ENCODE measurements around the gene RAB3D. TPM values are rescaled to one million over a fixed set of nuclear protein-coding genes. Genes with fewer than 3 reads are reported as not detected.

The RAB3D gene
- total and polyA plus RNA-seq, 10 of the 15 experiments (the other 5 are each of a cell fraction or from before 2014, with no cell fraction given), result 1.1 to 15.7 (median 6.2) TPM

- TF ChIP-seq NFYB (IDR thresholded peaks at IDR 0.05; ENCODE audit: insufficient read depth, low read depth, low read length) (no peak), PML (IDR thresholded peaks at IDR 0.05; ENCODE audit: low read length) (peak; percentile 64; the same call in 1 of the 2 replicates), POLR2AphosphoS5 (IDR thresholded peaks at IDR 0.05; ENCODE audit: low read length) (peak; percentile 79; the same call in 1 of the 2 replicates), RFX5 (IDR thresholded peaks at IDR 0.05; ENCODE audit: low read depth, low read length) (no peak), YY1 (IDR thresholded peaks at IDR 0.05; ENCODE audit: low read depth, low read length) (peak; percentile 19; the same call in 1 of the 2 replicates), E2F8 (IDR thresholded peaks at IDR 0.05; ENCODE audit: low read depth, partially characterized antibody) (no peak), RB1 (IDR thresholded peaks at IDR 0.05; ENCODE audit: borderline replicate concordance) (no peak), CHD4 (IDR thresholded peaks at IDR 0.05) (no peak), NRF1 (conservative IDR thresholded peaks at IDR 0.05; ENCODE audit: low read depth, low read length) (no peak), ATF7 (IDR thresholded peaks at IDR 0.05; ENCODE audit: low read depth) (no peak), MTA3 (IDR thresholded peaks at IDR 0.05; ENCODE audit: borderline replicate concordance, low read length) (no peak), SMAD1 (IDR thresholded peaks at IDR 0.05; ENCODE audit: low read depth, partially characterized antibody) (peak; percentile 43), POLR2A (IDR thresholded peaks at IDR 0.05; ENCODE audit: low read depth, low read length) (peak; percentile 80), EGR1 (IDR thresholded peaks at IDR 0.05; ENCODE audit: borderline replicate concordance in 1 of 2, low read depth in 2 of 2, low read length in 2 of 2) (peak in 1 of 2 experiments; percentile 25; a peak in 1 of 3 replicates), REST (IDR thresholded peaks at IDR 0.05; ENCODE audit: low read depth, low read length) (0 out of 2 replicates have a peak, but pooled peaks have one; percentile 4), NR2C2 (IDR thresholded peaks at IDR 0.05; ENCODE audit: borderline replicate concordance, control insufficient read depth, insufficient read length, low read depth) (no peak), SIX5 (IDR thresholded peaks at IDR 0.05; ENCODE audit: low read depth, low read length, severe bottlenecking) (no peak), ELK1 (IDR thresholded peaks at IDR 0.05; ENCODE audit: low read depth, low read length) (no peak), CREB1 (IDR thresholded peaks at IDR 0.05; ENCODE audit: low read depth) (no peak), PAX5 (IDR thresholded peaks at IDR 0.05; ENCODE audit: borderline replicate concordance, low read depth, low read length) (no peak), IKZF1 (conservative IDR thresholded peaks at IDR 0.05) (peak; percentile 24), TAF1 (IDR thresholded peaks at IDR 0.05; ENCODE audit: borderline replicate concordance, low read depth, low read length) (peak; percentile 72; the same call in 1 of the 2 replicates), BACH1 (IDR thresholded peaks at IDR 0.05; ENCODE audit: borderline replicate concordance) (0 out of 2 replicates have a peak, but pooled peaks have one; percentile 6)
These were observed 35.9 kb upstream of the RAB3D start (continued) for GRCh38 chr19:11375143-11375948.

Data from GM12878 (cell line).